ENCODE data around the gene ECEL1. TPM values are rescaled to one million over a fixed set of nuclear protein-coding genes. Genes with fewer than 3 reads are reported as not detected.

The ECEL1 gene
- total and polyA plus RNA-seq, 2 of the 4 experiments (the other 2 are of a cell fraction) = not detected

- Histone ChIP-seq H3K4me2 (ENCODE audit: low read depth, low read length) (no peak overlapping the region), H3K56ac (ENCODE audit: extremely low read depth, insufficient read depth, low read length) (no peak overlapping the region), H2AFZ (replicated peaks; ENCODE audit: low read length, poor library complexity) (no peak overlapping the region), H3K79me1 (ENCODE audit: low read depth in 1 of 2, low read length in 2 of 2) (no peaks in the 10 kb centered on the region), H4K20me1 (ENCODE audit: insufficient read depth, low read length) (no peaks in the 10 kb centered on the region), H3K14ac (replicated peaks; ENCODE audit: low read depth, low read length) (no peak overlapping the region), H3K18ac (ENCODE audit: low read depth, low read length) (no peak overlapping the region), H2AK9ac (replicated peaks; ENCODE audit: low read depth, low read length, poor library complexity) (no peak overlapping the region), H3K9me1 (ENCODE audit: insufficient read depth, low read length) (no peaks in the 10 kb centered on the region), H3K27me3 (ENCODE audit: control insufficient read depth, insufficient read depth, low read length) (peaks cover 38% of the 10 kb centered on the region), H2BK15ac (ENCODE audit: low read depth, low read length) (no peak overlapping the region), H2BK5ac (ENCODE audit: low read depth, low read length, poor library complexity, severe bottlenecking) (no peak overlapping the region), H2AK5ac (ENCODE audit: low read depth, low read length) (no peak overlapping the region), H4K8ac (ENCODE audit: low read depth in 2 of 2, low read length in 2 of 2) (no peak overlapping the region), H3K23ac (ENCODE audit: low read depth, low read length) (no peak overlapping the region), H2BK20ac (ENCODE audit: low read depth, low read length) (no peak overlapping the region), H2BK120ac (ENCODE audit: low read depth, low read length) (no peak overlapping the region), H4K91ac (ENCODE audit: insufficient read depth, low read depth, low read length) (no peak overlapping the region), H4K5ac (ENCODE audit: low read depth, low read length) (no peak overlapping the region), H3K9ac (ENCODE audit: low read depth, low read length) (no peak overlapping the region), H3K9me3 (ENCODE audit: control insufficient read depth, insufficient read depth, low read length) (no peaks in the 10 kb centered on the region), H3K4me1 (ENCODE audit: control insufficient read depth, insufficient read depth, low read length) (no peaks in the 10 kb centered on the region), H3K4ac (ENCODE audit: low read depth, low read length) (no peak overlapping the region), H3K36me3 (ENCODE audit: control insufficient read depth, insufficient read depth, low read length) (no peaks in the 10 kb centered on the region), H3K4me3 (ENCODE audit: insufficient read depth, low read depth, low read length) (no peak overlapping the region), H3K27ac (ENCODE audit: insufficient read depth, low read length) (no peak overlapping the region)
- 60% methylated on average over 6 of the region's 11 CpGs; no CpG with 5 or more reads in 1 of the 2 experiments for WGBS, 2 experiments (ENCODE audit: extremely low coverage in 2 of 2, insufficient read length in 1 of 2)
- BruUV-seq (replicated peaks) = no TSS peak
- dilution Hi-C loops (cut with HindIII; ENCODE audit: low sequenced_read_pairs, unreplicated experiment) = no loop called here
- intact Hi-C loops (cut with micrococcal nuclease) = no loop called here
- TF ChIP-seq RFX5 (IDR thresholded peaks at IDR 0.05; ENCODE audit: low read depth, low read length) (no peak), RAD21 (IDR thresholded peaks at IDR 0.05; ENCODE audit: low read length) (no peak), MAFK (IDR thresholded peaks at IDR 0.05; ENCODE audit: low read depth, low read length) (no peak), MXI1 (IDR thresholded peaks at IDR 0.05; ENCODE audit: borderline replicate concordance, low read depth, low read length) (no peak), CTCF (conservative IDR thresholded peaks at IDR 0.05; ENCODE audit: low read depth, low read length) (no peak), FOS (IDR thresholded peaks at IDR 0.05; ENCODE audit: low read depth, low read length) (no peak), BHLHE40 (IDR thresholded peaks at IDR 0.05; ENCODE audit: low read depth, low read length) (no peak), POLR2A (IDR thresholded peaks at IDR 0.05; ENCODE audit: low read depth, low read length) (no peak), SMC3 (IDR thresholded peaks at IDR 0.05; ENCODE audit: low read depth, low read length) (no peak), USF2 (IDR thresholded peaks at IDR 0.05; ENCODE audit: low read depth, low read length) (no peak), CEBPB (IDR thresholded peaks at IDR 0.05; ENCODE audit: low read depth, low read length) (no peak)
- no peak for DNase-seq
- in situ Hi-C loops (cut with MboI; ENCODE audit: low sequenced_read_pairs) = no loop called here
- ChIA-PET CTCF (no interaction called here), POLR2A (ENCODE audit: unreplicated experiment) (no interaction called here)
- no peak for ATAC-seq (ENCODE audit: low read depth)
Observed at GRCh38 chr2:232528746-232529460, 41.3 kb upstream of the ECEL1 start.
